ENCODE results near the gene GATA5.

The GATA5 gene

DNA sequence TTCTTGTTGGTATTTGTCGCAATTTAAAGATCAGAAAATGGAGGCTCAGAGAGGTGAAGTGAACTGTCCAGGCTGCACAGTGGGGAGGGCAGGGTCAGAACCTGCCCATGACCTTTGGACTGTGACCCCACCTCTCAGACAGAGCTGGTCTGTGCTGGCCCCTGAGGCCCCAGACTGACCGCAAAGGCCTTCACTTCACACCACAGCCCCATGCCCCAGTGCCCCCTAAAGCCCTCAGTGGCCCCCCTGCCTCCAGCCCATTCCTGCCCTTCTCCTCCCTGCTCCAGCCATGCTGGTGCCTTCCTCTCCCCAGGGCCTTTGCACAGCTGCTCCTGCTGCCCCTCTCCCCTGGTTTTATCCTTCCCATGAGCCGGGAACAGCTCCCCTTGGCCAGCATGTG lies 39.1 kb downstream of the GATA5 start:
- H3K9me2 ChIP-seq (replicated peaks; ENCODE audit: insufficient read depth, low read length), result no peaks in the 10 kb centered on the region
- no peaks in the 10 kb centered on the region for H3K27me3 ChIP-seq (ENCODE audit: low read length)
- no peak overlapping the region for H3K4me3 ChIP-seq (ENCODE audit: insufficient read depth, low read length, poor library complexity, severe bottlenecking)
- H4K20me1 ChIP-seq (ENCODE audit: low read depth, low read length), result no peaks in the 10 kb centered on the region
- H3K27ac ChIP-seq (ENCODE audit: low read depth, low read length), result no peak overlapping the region
- H2AFZ ChIP-seq (ENCODE audit: low read depth, low read length, severe bottlenecking), result no peak overlapping the region
- no peaks in the 10 kb centered on the region for H3K36me3 ChIP-seq (ENCODE audit: low read length)
- H3K79me2 ChIP-seq (ENCODE audit: insufficient read depth, low read length), result no peaks in the 10 kb centered on the region
- H3K4me2 ChIP-seq (ENCODE audit: low read depth, low read length, poor library complexity, severe bottlenecking), result no peak overlapping the region
- H3K9ac ChIP-seq (ENCODE audit: low read length), result no peak overlapping the region
- TF ChIP-seq EZH2phosphoT487 (conservative IDR thresholded peaks at IDR 0.05; ENCODE audit: low read length), result no peak
- TF ChIP-seq, protein P1, sequence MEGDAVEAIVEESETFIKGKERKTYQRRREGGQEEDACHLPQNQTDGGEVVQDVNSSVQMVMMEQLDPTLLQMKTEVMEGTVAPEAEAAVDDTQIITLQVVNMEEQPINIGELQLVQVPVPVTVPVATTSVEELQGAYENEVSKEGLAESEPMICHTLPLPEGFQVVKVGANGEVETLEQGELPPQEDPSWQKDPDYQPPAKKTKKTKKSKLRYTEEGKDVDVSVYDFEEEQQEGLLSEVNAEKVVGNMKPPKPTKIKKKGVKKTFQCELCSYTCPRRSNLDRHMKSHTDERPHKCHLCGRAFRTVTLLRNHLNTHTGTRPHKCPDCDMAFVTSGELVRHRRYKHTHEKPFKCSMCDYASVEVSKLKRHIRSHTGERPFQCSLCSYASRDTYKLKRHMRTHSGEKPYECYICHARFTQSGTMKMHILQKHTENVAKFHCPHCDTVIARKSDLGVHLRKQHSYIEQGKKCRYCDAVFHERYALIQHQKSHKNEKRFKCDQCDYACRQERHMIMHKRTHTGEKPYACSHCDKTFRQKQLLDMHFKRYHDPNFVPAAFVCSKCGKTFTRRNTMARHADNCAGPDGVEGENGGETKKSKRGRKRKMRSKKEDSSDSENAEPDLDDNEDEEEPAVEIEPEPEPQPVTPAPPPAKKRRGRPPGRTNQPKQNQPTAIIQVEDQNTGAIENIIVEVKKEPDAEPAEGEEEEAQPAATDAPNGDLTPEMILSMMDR (IDR thresholded peaks at IDR 0.05; ENCODE audit: insufficient read depth, low read length, poor library complexity, severe bottlenecking), result no peak
- no peaks in the 10 kb centered on the region for H3F3A ChIP-seq (ENCODE audit: insufficient read depth)
- no peaks in the 10 kb centered on the region for H3K9me3 ChIP-seq (ENCODE audit: insufficient read depth, low read length)

DNA sequence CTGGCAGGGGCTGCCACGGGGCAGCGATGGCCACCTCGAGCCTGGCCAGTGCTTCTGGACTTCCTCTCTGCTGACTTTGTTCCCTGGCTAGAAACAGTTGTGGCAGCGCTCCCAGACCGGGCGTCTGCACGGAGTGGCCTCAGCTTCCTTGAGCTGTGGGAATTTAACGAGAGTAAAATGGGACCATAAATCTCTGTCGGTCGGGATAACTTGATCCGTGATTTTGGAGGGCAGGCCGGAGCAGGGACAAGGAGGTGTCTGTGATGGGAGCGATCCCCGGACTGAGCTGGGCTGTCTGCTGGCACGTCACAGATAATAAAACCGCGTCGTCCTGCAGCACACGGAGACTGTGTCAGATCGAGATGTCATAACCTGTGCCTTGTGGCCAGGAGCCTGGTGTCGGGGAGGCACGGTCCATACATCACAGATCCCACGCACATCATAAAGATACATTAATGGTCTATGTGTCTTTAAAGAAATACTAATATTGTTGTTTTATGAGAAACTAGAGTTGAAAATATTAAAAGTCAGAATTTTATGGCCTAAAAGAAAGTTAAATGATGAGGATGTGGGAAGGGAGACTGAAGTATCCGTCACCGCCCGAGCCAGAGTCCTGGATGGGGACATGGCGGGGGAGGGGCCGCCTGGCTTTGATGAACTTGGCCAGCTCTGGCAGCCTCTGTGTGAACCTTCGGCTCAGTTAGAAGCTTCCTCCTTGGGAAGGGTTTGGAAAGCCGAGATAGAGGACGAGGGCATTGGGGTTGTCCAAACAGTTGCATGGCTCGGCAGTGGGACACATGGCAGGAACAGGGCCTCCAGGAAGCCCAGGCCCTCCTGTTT lies 41.9 kb downstream of the GATA5 start:
- Histone ChIP-seq H3K79me2 (ENCODE audit: insufficient read depth, low read length) (no peaks in the 10 kb centered on the region), H2AFZ (ENCODE audit: low read depth, low read length, severe bottlenecking) (no peak overlapping the region), H3K9ac (ENCODE audit: low read length) (no peak overlapping the region), H4K20me1 (ENCODE audit: low read depth, low read length) (no peaks in the 10 kb centered on the region), H3F3A (ENCODE audit: insufficient read depth) (no peaks in the 10 kb centered on the region), H3K4me3 (ENCODE audit: insufficient read depth, low read length, poor library complexity, severe bottlenecking) (no peak overlapping the region), H3K9me2 (replicated peaks; ENCODE audit: insufficient read depth, low read length) (no peaks in the 10 kb centered on the region), H3K27ac (ENCODE audit: low read depth, low read length) (no peak overlapping the region), H3K27me3 (ENCODE audit: low read length) (no peaks in the 10 kb centered on the region), H3K9me3 (ENCODE audit: insufficient read depth, low read length) (no peaks in the 10 kb centered on the region), H3K36me3 (ENCODE audit: low read length) (no peaks in the 10 kb centered on the region), H3K4me2 (ENCODE audit: low read depth, low read length, poor library complexity, severe bottlenecking) (no peak overlapping the region)
- TF ChIP-seq, protein P1 (IDR thresholded peaks at IDR 0.05; ENCODE audit: insufficient read depth, low read length, poor library complexity, severe bottlenecking), result no peak
- no peak for TF ChIP-seq EZH2phosphoT487 (conservative IDR thresholded peaks at IDR 0.05; ENCODE audit: low read length)

DNA sequence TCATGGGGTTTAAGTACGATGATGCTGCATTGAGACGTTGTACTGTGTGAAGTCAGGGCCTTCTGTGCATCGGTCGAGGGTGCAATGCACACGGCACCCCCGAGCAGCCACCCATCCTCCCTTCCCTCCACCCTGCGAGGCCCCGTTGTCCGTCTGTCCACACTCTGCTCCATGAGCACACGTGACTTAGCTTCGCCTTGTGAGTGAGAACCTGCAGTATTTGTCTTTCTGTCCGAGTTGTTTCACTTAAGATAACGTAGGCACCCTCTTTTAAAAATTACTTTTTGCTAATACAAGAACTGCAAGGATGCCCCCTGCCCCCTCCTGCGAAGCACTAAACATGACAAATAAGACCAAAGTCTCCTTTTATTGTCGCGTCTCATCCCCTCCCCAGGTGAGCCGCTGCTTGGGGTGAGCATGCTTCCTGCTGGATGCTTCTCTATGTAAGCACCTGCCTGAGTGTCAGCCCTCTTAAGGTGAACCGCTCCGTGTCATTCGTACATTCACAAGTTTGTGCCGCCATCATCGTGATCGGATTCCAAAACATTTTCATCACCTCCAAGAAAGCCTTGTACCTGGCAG lies 44.8 kb downstream of the GATA5 start:
- H3K4me3 ChIP-seq (ENCODE audit: insufficient read depth, low read length, poor library complexity, severe bottlenecking), result no peak overlapping the region
- TF ChIP-seq, protein P1 (IDR thresholded peaks at IDR 0.05; ENCODE audit: insufficient read depth, low read length, poor library complexity, severe bottlenecking), result no peak
- no peak for TF ChIP-seq EZH2phosphoT487 (conservative IDR thresholded peaks at IDR 0.05; ENCODE audit: low read length)
- no peaks in the 10 kb centered on the region for H4K20me1 ChIP-seq (ENCODE audit: low read depth, low read length)
- no peak overlapping the region for H3K4me2 ChIP-seq (ENCODE audit: low read depth, low read length, poor library complexity, severe bottlenecking)
- H3K9me3 ChIP-seq (ENCODE audit: insufficient read depth, low read length), result no peaks in the 10 kb centered on the region
- H3F3A ChIP-seq (ENCODE audit: insufficient read depth), result no peaks in the 10 kb centered on the region
- no peak overlapping the region for H3K27ac ChIP-seq (ENCODE audit: low read depth, low read length)
- no peaks in the 10 kb centered on the region for H3K9me2 ChIP-seq (replicated peaks; ENCODE audit: insufficient read depth, low read length)
- H3K36me3 ChIP-seq (ENCODE audit: low read length), result no peaks in the 10 kb centered on the region
- H3K79me2 ChIP-seq (ENCODE audit: insufficient read depth, low read length), result no peaks in the 10 kb centered on the region
- no peak overlapping the region for H3K9ac ChIP-seq (ENCODE audit: low read length)
- no peaks in the 10 kb centered on the region for H3K27me3 ChIP-seq (ENCODE audit: low read length)
- H2AFZ ChIP-seq (ENCODE audit: low read depth, low read length, severe bottlenecking), result no peak overlapping the region

Data from SU-DHL-6 (cell line).